HG02798 (cell line): ENCODE data around the gene DLL1.
"Not testable (repeated sequence)": the region's sequence is repeated elsewhere in the genome, so short reads cannot be mapped to it uniquely, and the experiment has no call there.

ENCODE experiments used
- ATAC-seq: cut with Tn5 transposase; IDR thresholded peaks from one replicate; pipeline ENCODE4 v1.9.1; 2021; ENCODE audit warnings: mild to moderate bottlenecking; ENCODE audit not compliant: unreplicated experiment, poor library complexity

The DLL1 gene

DNA sequence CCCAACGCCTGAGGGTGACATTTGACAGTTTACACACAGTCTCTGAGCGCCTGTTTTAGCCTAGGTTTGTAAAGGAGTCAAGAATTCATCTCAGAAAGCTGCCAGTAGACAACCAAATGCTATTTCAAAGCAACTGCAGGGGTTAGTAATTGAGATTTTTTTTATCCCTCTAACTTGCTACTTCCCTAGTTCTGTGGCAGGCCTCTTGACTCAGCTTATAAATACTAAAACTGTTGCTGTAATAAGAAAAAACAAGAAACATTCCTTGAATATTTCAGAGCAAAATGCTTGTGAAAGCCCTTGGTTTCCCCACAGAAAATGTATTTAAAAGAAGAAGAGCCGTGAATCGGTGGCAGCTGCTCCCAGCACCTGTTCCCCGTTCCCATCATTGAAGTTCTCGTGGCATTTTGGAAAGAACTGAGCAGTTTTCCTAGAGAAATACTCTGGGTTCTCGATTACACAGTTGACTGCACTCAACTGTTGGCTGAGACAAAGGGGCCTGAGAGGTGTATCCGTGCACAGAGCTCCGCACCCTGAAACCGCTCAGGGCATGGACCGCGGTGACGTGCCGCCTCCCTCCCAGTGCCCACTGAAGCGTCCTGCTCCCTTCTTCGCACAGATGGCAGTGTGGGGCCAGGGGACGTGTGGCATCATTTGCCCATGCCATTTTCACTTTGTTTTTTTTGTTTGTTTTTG is 20.9 kb downstream of the DLL1 start:
- no peak for ATAC-seq

DNA sequence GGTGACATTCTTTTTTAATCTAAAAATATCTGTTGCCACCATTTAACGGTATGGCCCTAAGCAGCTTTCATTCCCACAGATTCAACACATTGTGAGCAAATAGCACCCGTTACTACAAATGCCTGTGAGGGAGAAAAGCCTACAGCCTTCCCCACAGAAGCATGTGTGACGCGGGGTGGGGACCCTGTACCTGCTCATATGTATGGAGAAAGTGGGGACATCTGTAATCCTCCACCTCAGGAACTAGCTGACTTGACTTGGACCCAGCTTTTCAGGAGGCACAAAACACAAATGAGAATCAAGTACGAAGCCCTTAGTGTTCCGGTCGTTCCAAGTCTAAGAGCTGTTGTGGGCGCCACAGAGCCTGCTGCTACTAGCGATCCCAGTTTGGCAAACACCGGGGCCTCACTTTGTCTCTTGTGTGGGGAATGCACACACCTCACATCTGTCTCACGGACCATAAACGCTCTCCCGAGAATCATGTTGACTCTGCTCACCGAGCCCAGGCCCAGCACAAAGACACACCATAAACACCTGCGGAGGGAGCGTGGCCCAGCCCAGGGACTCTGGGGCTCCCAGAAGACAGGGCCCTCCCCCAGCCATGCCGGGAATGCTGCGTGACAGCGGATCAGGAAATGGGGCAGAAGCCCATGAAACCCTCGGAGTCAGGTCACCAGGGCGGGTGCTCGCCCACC is 21.6 kb downstream of the DLL1 start:
- ATAC-seq = no peak

GRCh38 chr6:170268216-170269129 is 22.4 kb downstream of the DLL1 start:
- ATAC-seq = no peak

DNA sequence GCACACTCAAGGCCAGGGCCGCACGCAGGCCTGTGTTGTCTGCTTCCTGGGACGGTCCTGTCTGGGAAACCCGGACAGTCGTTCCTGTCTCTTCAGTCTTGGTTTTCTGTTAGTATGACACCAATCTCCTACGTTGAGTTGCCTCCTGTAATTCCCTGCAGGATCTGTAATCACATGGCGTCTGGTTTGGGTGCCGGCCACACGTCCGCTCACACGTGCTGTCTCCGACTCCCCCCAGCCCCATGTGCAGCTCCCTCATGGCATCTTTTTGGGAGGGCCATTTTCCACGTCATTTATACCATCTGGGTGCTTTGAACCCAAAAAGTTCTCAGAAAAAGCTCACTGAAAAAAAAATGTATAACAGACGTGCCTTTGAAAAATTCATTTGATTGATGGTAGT is 23.2 kb downstream of the DLL1 start:
- no peak for ATAC-seq

- ATAC-seq = no peak
These were observed 24.6 kb downstream of the DLL1 start for GRCh38 chr6:170266061-170266825.

DNA sequence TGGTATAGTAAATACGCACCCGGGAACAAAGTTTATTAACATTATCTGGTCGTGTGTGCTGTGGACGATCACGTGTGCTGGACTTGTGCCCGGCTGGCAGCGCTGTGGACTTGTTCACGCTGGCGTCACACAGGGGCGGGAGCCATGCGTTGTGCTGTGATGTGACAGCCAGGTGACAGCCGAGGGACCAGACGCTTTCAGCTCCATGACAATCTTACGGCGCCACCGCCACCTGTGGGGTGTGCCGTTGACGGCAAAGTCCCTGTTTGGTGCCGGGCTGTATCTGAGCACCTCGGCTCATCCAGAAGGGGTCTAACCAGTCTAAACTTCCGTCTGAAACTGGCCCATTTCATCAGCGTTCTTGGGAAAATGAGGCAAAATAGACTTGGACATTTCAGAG is 25.2 kb downstream of the DLL1 start:
- no peak for ATAC-seq

- not testable (repeated sequence) for ATAC-seq
These were observed 26.2 kb downstream of the DLL1 start for GRCh38 chr6:170264644-170265043.

GRCh38 chr6:170264086-170264485 is 26.8 kb downstream of the DLL1 start:
- no peak for ATAC-seq

GRCh38 chr6:170263410-170263809 is 27.5 kb downstream of the DLL1 start:
- ATAC-seq = no peak

GRCh38 chr6:170262489-170263088 is 28.3 kb downstream of the DLL1 start:
- no peak for ATAC-seq

DNA sequence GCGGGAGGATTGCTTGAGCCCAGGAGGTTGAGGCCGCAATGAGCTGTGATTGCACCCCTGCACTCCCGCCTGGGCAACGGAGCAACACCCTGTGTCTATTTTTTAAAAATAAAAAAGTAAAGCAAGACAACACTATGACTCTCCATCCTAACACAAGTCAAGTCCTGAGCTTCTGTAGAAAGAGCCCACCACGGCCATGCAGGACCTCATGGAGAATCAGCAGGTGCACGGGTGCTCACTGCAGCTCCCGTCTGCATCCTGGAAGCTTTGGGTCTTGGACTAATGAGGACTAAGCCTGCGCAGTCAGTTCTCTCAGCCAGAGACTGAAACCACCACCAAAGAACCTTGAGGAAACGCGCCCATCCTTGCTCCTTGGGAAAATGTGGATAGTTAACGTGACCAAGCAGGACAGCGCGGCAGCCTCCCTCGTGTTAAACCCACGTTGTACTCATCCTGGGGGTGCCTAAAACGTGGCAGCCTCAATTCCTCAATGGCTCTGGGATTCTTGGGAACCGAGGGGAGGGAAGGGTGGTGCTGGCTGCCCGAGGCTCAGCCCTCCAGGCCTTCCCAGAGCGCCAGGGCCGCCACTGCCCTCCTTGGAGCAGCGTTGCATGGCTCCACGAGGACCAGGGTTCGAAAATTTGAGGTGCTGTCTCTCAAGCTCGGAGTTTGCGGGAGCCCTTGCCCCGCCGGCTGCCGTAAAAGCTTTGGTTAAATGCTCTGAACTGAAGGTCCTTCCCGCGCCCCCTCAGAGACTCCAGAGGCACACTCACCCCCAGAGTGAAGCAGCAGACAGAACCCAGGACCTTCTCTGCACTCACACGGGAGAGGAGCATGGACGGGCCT is 29.0 kb downstream of the DLL1 start:
- no peak for ATAC-seq

- no peak for ATAC-seq
These were observed 30.2 kb downstream of the DLL1 start for GRCh38 chr6:170260686-170261085.

- no peak for ATAC-seq
These were observed 31.6 kb downstream of the DLL1 start for GRCh38 chr6:170259278-170259677.

GRCh38 chr6:170258407-170258806 is 32.5 kb downstream of the DLL1 start:
- ATAC-seq = no peak

DNA sequence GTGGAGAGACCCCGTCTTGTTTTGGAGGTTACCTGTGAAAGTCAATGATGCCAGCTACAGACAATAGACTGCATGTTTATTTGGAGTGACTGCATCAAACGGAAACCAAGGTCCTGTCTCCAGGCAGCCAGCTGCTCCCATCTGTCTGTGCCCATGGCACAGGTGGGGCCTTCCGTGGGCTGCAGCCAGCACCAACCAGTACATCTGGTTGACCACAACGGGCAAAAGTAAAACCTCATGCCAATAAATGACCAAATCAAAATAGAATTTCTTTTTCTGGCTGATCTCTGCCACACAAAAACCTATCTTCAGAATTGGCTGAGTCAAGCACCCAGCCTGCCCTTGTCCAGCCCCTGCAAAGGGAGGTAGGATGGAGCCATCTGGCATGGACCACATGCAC is 33.5 kb downstream of the DLL1 start:
- no peak for ATAC-seq

- no peak for ATAC-seq
These were observed 34.2 kb downstream of the DLL1 start for GRCh38 chr6:170256641-170257040.

DNA sequence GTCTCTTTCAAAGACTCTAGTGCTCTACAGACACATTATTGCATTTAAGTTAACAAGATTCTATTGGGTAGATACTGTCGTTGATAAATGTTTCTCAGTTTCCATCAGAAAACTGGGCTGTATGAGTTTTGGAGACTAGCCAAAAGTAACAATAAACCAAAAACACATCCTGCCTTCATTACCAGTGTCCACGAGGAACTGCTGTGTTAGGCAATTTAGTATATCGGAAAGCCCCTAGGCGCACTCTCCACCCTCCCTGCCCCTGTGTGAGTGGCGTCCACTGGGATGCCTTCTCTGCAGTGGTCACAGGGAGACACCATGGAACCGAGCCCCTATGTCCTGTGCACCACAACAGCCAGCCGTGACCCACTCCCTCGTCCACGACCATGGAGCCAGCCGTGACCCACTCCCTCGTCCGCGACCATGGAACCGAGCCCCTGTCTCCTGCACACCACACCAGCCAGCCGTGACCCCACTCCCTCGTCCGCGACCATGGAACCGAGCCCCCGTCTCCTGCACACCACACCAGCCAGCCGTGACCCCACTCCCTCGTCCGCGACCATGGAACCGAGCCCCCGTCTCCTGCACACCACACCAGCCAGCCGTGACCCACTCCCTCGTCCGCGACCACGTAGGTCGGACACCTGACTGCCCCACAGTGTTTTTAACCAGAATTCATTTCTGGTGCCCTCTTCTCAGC is 35.3 kb downstream of the DLL1 start:
- no peak for ATAC-seq
